Peyer's patch (tissue), 4 donors: ENCODE results near the gene SPECC1L. TPM values are rescaled to one million over a fixed set of nuclear protein-coding genes. Genes with fewer than 3 reads are reported as not detected.
A peak's percentile ranks its signal among the peaks of the same experiment; 100 is the strongest.
"Not testable (repeated sequence)": the region's sequence is repeated elsewhere in the genome, so short reads cannot be mapped to it uniquely, and the experiment has no call there.

Experiments
- DNase-seq, 3 donors: peaks; one replicate each; pipeline ENCODE4 v3.0.0-alpha.2; 2017 to 2019
- H3K27ac ChIP-seq, 4 donors: fragments of 200-600 bp; sonication (generic); one replicate each; pipeline ENCODE4 v1.5.1; 2016 to 2019
- H3K27me3 ChIP-seq, 2 donors: fragments of 200-600 bp; sonication (generic); one replicate each; pipeline ENCODE4 v1.5.1; 2019
- H3K36me3 ChIP-seq, 3 donors: fragments of 200-600 bp; sonication (generic); one replicate each; pipeline ENCODE4 v1.5.1; 2016 to 2019
- H3K4me1 ChIP-seq, 4 donors: fragments of 200-600 bp; sonication (generic); one replicate each; pipeline ENCODE4 v1.5.1; 2016 to 2019
- H3K4me3 ChIP-seq, 4 donors: fragments of 200-600 bp; sonication (generic); 1 replicate in 3 of 4; 2 replicates in 1 of 4; pipeline ENCODE4 v1.5.1; 2016 to 2019; ENCODE audit warnings: mild to moderate bottlenecking in 1 of 4
- H3K9me3 ChIP-seq, 4 donors: fragments of 200-600 bp; sonication (generic); one replicate each; pipeline ENCODE4 v1.5.1; 2016 to 2019; ENCODE audit warnings: mild to moderate bottlenecking in 1 of 4
- POLR2A ChIP-seq, 2 donors: fragments of 450-650 bp; IDR thresholded peaks; one replicate each; pipeline ENCODE4 v1.5.1; 2017; ENCODE audit warnings: antibody characterized with exemption in 2 of 2, mild to moderate bottlenecking in 2 of 2, moderate library complexity in 2 of 2
- total RNA-seq, 4 donors: library from RNA; depleted of rRNA; stranded (reverse); fragments of >200 nt; gene quantifications; one replicate each; pipeline ENCODE4 v1.1.0, GENCODE V29; 2016
- TF ChIP-seq, protein P1 (sequence below), 6 experiments: fragments of 450-650 bp in 4 of 6; fragments of 200-600 bp in 2 of 6; sonication (generic) in 1 of 6; IDR thresholded peaks; one replicate each; pipeline ENCODE4 v1.5.1; 2017 to 2019; ENCODE audit warnings: antibody characterized with exemption in 6 of 6, mild to moderate bottlenecking in 3 of 6, moderate library complexity in 1 of 6

Gene SPECC1L
- total RNA-seq, 4 donors from 2014 or later: 24.2 to 147 (median 34.4) TPM

DNA sequence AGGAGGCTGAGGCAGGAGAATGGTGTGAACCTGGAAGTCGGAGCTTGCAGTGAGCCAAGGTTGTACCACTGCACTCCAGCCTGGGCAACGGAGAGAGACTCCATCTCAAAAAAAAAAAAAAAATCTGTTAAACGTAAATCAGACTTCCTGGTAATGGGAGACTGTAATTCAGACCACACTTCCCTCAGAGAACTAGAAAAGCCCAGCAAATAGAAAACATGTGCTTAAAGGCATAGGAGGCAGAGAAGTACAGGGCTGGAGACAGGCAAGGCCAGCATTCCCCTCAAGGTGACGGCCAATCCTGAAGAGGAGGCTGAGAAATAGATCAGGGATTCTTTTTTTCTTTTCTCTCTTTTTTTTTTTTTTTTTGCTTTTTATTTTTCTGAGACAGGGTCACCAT lies 34.0 kb upstream of the SPECC1L start:
- no peaks in the 10 kb centered on the region for H3K9me3 ChIP-seq
- TF ChIP-seq, protein P1, sequence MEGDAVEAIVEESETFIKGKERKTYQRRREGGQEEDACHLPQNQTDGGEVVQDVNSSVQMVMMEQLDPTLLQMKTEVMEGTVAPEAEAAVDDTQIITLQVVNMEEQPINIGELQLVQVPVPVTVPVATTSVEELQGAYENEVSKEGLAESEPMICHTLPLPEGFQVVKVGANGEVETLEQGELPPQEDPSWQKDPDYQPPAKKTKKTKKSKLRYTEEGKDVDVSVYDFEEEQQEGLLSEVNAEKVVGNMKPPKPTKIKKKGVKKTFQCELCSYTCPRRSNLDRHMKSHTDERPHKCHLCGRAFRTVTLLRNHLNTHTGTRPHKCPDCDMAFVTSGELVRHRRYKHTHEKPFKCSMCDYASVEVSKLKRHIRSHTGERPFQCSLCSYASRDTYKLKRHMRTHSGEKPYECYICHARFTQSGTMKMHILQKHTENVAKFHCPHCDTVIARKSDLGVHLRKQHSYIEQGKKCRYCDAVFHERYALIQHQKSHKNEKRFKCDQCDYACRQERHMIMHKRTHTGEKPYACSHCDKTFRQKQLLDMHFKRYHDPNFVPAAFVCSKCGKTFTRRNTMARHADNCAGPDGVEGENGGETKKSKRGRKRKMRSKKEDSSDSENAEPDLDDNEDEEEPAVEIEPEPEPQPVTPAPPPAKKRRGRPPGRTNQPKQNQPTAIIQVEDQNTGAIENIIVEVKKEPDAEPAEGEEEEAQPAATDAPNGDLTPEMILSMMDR (IDR thresholded peaks at IDR 0.05): no peak
- no peak overlapping the region for H3K4me3 ChIP-seq
- no peaks in the 10 kb centered on the region for H3K27me3 ChIP-seq
- no peak overlapping the region for H3K27ac ChIP-seq
- no peaks in the 10 kb centered on the region for H3K36me3 ChIP-seq
- DNase-seq: no peak
- H3K4me1 ChIP-seq: no peaks in the 10 kb centered on the region

- H3K36me3 ChIP-seq, H3K27me3 ChIP-seq, H3K4me3 ChIP-seq, H3K9me3 ChIP-seq, H3K27ac ChIP-seq, DNase-seq: not testable (repeated sequence)
- H3K4me1 ChIP-seq: peaks cover 0 to 12% (median 6%) of the 10 kb centered on the region in 4 donors
Observed at GRCh38 chr22:24238101-24238694, 32.4 kb upstream of the SPECC1L start.

- TF ChIP-seq, protein P1 (IDR thresholded peaks at IDR 0.05): no peak
- TF ChIP-seq POLR2A (IDR thresholded peaks at IDR 0.05): no peak
- H3K36me3 ChIP-seq: no peaks in the 10 kb centered on the region
- peaks cover 0 to 12% (median 6%) of the 10 kb centered on the region in 4 donors for H3K4me1 ChIP-seq
- H3K4me3 ChIP-seq: no peak overlapping the region
- no peaks in the 10 kb centered on the region for H3K9me3 ChIP-seq
- DNase-seq: no peak
- no peaks in the 10 kb centered on the region for H3K27me3 ChIP-seq
- no peak overlapping the region for H3K27ac ChIP-seq
Observed at GRCh38 chr22:24240381-24240780, 30.2 kb upstream of the SPECC1L start.

DNA sequence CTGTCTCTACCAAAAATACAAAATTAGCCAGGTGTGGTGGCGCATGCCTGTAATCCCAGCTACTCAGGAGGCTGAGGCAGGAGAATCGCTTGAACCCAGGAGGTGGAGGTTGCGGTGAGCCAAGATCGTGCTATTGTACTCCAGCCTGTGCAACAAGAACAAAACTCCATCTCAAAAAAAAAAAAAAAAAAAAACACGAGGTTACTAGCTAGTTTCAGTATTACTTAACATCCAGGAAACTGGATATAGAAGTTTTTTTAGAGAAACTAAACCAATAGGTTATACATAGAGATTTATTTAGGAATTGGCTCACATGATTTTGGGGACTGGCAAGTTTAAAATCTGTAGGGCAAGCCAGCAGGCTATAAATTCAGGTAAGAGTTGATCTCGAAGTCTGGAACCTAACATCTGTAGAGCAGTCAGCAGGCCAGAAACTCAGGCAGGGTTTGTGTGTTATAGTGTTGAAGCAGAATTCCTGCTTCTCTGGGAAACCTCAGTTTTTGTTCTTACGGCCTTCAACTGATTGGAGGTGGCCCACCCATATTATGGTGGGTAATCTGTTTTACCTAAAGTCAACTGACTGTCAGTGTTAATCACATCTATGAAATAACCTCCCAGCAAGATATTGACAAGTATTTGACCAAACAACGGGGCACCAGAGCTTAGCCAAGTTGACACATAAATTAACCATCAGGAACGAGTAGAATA lies 29.5 kb upstream of the SPECC1L start:
- DNase-seq, H3K36me3 ChIP-seq, H3K27me3 ChIP-seq, H3K9me3 ChIP-seq, H3K4me3 ChIP-seq: not testable (repeated sequence)
- Histone ChIP-seq H3K27ac (peak overlapping the region in 2 of 4 donors; percentile 30 to 56), H3K4me1 (peaks cover 0 to 12% (median 6%) of the 10 kb centered on the region in 4 donors)

DNA sequence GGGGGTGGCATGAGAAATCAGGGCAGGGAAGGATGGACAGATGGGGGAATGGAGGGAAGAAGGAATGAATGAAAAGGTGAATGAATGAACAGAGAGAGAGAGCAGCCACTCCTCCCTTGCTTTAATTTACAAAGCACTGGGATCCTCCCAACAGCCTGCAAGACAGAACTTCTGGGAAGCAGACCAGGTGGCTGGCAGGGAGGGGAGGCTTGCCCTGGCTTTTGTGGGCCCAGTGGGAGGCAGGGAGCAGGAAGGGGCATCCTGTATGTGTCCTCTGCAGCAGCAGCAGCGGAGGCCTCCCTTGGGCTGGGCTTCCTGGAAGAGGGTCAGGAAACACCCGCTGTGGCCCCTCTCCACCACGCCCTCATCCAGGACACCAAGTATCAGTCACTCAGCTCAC lies 27.2 kb upstream of the SPECC1L start:
- H3K27me3 ChIP-seq, DNase-seq, H3K36me3 ChIP-seq, H3K9me3 ChIP-seq: not testable (repeated sequence)
- Histone ChIP-seq H3K4me3 (peak overlapping the region in 2 of 4 donors; percentile 22 to 41), H3K27ac (peak overlapping the region in 3 of 4 donors; percentile 29 to 92 (median 70)), H3K4me1 (peaks cover 0 to 18% (median 6%) of the 10 kb centered on the region in 4 donors)

DNA sequence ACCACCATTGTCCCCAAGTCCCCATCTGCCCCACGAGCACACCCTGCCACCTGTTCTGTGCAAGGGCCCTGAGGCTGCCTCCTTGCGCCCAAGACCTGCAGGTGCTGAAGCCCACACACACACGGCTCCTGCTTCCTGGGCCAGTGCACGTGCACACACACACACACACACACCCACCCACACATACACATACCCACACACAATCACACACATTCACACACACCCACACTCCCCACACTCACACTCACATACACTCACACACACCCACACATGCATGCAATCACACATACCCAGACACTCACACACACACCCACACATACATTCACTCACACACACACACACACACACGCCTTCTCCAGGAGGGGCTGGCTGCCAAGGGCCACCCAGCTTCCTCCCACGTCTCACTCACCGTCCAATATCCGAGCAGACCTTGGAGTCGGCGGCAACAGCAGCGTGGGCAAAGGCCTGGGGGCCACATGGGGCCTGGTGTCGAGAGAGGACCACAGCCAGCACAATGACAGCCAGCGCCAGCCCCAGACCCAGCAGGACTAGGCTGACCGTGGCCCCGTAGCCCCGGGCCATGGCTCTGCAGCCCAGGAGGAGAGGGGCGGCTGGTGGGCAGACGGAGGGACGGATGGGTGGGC lies 26.4 kb upstream of the SPECC1L start:
- TF ChIP-seq, protein P1 (IDR thresholded peaks at IDR 0.05): no peak
- TF ChIP-seq POLR2A (IDR thresholded peaks at IDR 0.05): no peak
- peaks cover 0 to 18% (median 6%) of the 10 kb centered on the region in 4 donors for H3K4me1 ChIP-seq
- H3K4me3 ChIP-seq: peak overlapping the region in 2 of 4 donors; percentile 31 to 41
- peak overlapping the region; percentile 45 to 92 (median 76) for H3K27ac ChIP-seq
- no peak for DNase-seq
- H3K9me3 ChIP-seq: no peaks in the 10 kb centered on the region
- H3K27me3 ChIP-seq: no peaks in the 10 kb centered on the region
- no peaks in the 10 kb centered on the region for H3K36me3 ChIP-seq

- not testable (repeated sequence) for H3K27me3 ChIP-seq, H3K36me3 ChIP-seq, DNase-seq, H3K9me3 ChIP-seq
- Histone ChIP-seq H3K4me1 (peaks cover 0 to 18% (median 6%) of the 10 kb centered on the region in 4 donors), H3K4me3 (peak within 1 kb of the TSS in 2 of 4 donors; percentile 32 to 41), H3K27ac (peak within 1 kb of the TSS; percentile 64 to 92 (median 76))
Observed at GRCh38 chr22:24245030-24245431, 25.6 kb upstream of the SPECC1L start, which contains the start of gene GGT5. Gene GGT5, minus strand, starts transcription at chr22:24245082. Its CDS starts 357 bp downstream, at chr22:24244725.
